GM12878 (cell line): ENCODE results near the gene HES2. TPM values are rescaled to one million over a fixed set of nuclear protein-coding genes. Genes with fewer than 3 reads are reported as not detected.

Experiments used
- ATAC-seq: fragments of 200-7000 bp; cut with Tn5 transposase; 3 replicates; pipeline ENCODE4 v1.9.1; 2020; ENCODE audit warnings: mild to moderate bottlenecking, moderate library complexity
- BruUV-seq: library from RNA; stranded (reverse); fragments of 400-500 nt; replicated peaks from 2 replicates; lab custom pipeline; 2021; lab: Mats Ljungman, UMichigan
- CTCF ChIA-PET: fragments of 300-600 bp; sonication (Branson Sonifier 250); formaldehyde crosslinking; extraction: SDS; loops from one replicate; lab custom pipeline; 2021; ENCODE audit warnings: inconsistent platforms; lab: Yijun Ruan, JAX
- POLR2A ChIA-PET: fragments of 350-600 bp; formaldehyde crosslinking; extraction: SDS; loops from one replicate; lab custom pipeline; 2021; ENCODE audit warnings: inconsistent platforms; lab: Charles Lee
- RAD21 ChIA-PET: fragments of 300-600 bp; sonication (Branson Sonifier 250); formaldehyde crosslinking; loops from one replicate; lab custom pipeline; 2023; ENCODE audit warnings: antibody characterized with exemption; ENCODE audit not compliant: unreplicated experiment; lab: Charles Lee
- SMC1A ChIA-PET: fragments of 300-600 bp; sonication (Branson Sonifier 250); formaldehyde crosslinking; loops from one replicate; lab custom pipeline; 2023; ENCODE audit not compliant: unreplicated experiment, uncharacterized antibody; lab: Charles Lee
- DNase-seq: peaks from one replicate; pipeline ENCODE4 v3.0.0-alpha.2; 2011; ENCODE audit warnings: low read depth, low spot score
- FAIRE-seq: peaks from 3 replicates; lab custom pipeline; 2011; peaks lifted over from hg19 to GRCh38; lab: Jason Lieb, UNC
- H2AFZ ChIP-seq: 2 replicates; pipeline ENCODE4 v1.6.0; 2011; ENCODE audit warnings: low read depth, low read length, control low read depth; ENCODE audit not compliant: control insufficient read depth
- H3K27ac ChIP-seq: 2 replicates; pipeline ENCODE4 v1.5.1; 2011; ENCODE audit warnings: control low read depth; ENCODE audit not compliant: control insufficient read depth, insufficient read depth
- H3K27me3 ChIP-seq, 2 experiments: replicated peaks in 1 of 2; 2 replicates each; pipeline versions ENCODE4 v1.6.0 to v1.6.1; 2011; ENCODE audit warnings: low read length in 1 of 2; ENCODE audit not compliant: control insufficient read depth in 2 of 2, insufficient read depth in 2 of 2
- H3K36me3 ChIP-seq, 2 experiments: 2 replicates each; pipeline ENCODE4 v1.5.1; 2011; ENCODE audit warnings: low read length in 1 of 2; ENCODE audit not compliant: control insufficient read depth in 2 of 2, insufficient read depth in 2 of 2
- H3K4me1 ChIP-seq: 2 replicates; pipeline ENCODE4 v1.6.1; 2011; ENCODE audit warnings: mild to moderate bottlenecking, low read length, moderate library complexity, mixed read lengths; ENCODE audit not compliant: control insufficient read depth, insufficient read depth
- H3K4me2 ChIP-seq: 2 replicates; pipeline ENCODE4 v1.6.0; 2011; ENCODE audit warnings: control low read depth; ENCODE audit not compliant: control insufficient read depth, insufficient read depth
- H3K4me3 ChIP-seq: fragments of 200-600 bp; sonication (generic); 2 replicates; pipeline ENCODE4 v1.5.1; 2016
- H3K79me2 ChIP-seq: 2 replicates; pipeline ENCODE4 v1.6.0; 2011; ENCODE audit warnings: low read length; ENCODE audit not compliant: control insufficient read depth, insufficient read depth
- H3K9ac ChIP-seq: 2 replicates; pipeline ENCODE4 v1.8.0; 2011; ENCODE audit warnings: low read length, control low read depth, mixed read lengths; ENCODE audit not compliant: control insufficient read depth, insufficient read depth
- H3K9me3 ChIP-seq: replicated peaks from 3 replicates; pipeline ENCODE4 v1.5.1; 2011; ENCODE audit warnings: mild to moderate bottlenecking, low read length; ENCODE audit not compliant: control insufficient read depth, insufficient read depth
- H4K20me1 ChIP-seq: 2 replicates; pipeline ENCODE4 v1.6.0; 2011; ENCODE audit not compliant: control insufficient read depth, insufficient read depth
- BCL11A ChIP-seq: IDR thresholded peaks from 2 replicates; pipeline ENCODE4 v1.6.1; 2011; ENCODE audit warnings: low read depth, low read length
- CHD1 ChIP-seq: IDR thresholded peaks from 2 replicates; pipeline ENCODE4 v1.6.1; 2012; ENCODE audit warnings: low read depth, low read length, improper control_type of control experiment
- IRF3 ChIP-seq: fragments of 450-650 bp; IDR thresholded peaks from 2 replicates; pipeline ENCODE4 v1.6.1; 2014; ENCODE audit warnings: mild to moderate bottlenecking
- KDM1A ChIP-seq: fragments of 200-600 bp; sonication (generic); IDR thresholded peaks from 2 replicates; pipeline ENCODE4 v1.6.1; 2016; ENCODE audit warnings: borderline replicate concordance
- NRF1 ChIP-seq: conservative IDR thresholded peaks from 2 replicates; pipeline ENCODE4 v1.6.1; 2011; ENCODE audit warnings: mild to moderate bottlenecking, low read depth, low read length, improper control_type of control experiment
- RBBP5 ChIP-seq: fragments of 200-600 bp; sonication (generic); conservative IDR thresholded peaks from 2 replicates; pipeline ENCODE4 v1.6.1; 2016
- RELA ChIP-seq: fragments of 450-650 bp; IDR thresholded peaks from 2 replicates; pipeline ENCODE4 v1.8.0; 2014; ENCODE audit warnings: borderline replicate concordance; ENCODE audit not compliant: partially characterized antibody
- ZBTB33 ChIP-seq: fragments of 450-650 bp; IDR thresholded peaks from 2 replicates; pipeline ENCODE4 v1.6.1; 2017; ENCODE audit warnings: mild to moderate bottlenecking
- ZNF24 ChIP-seq: fragments of 450-650 bp; IDR thresholded peaks from 2 replicates; pipeline ENCODE4 v1.6.1; 2017; ENCODE audit warnings: antibody characterized with exemption, mild to moderate bottlenecking
- ZNF622 ChIP-seq: fragments of 450-650 bp; IDR thresholded peaks from 2 replicates; pipeline ENCODE4 v1.6.1; 2017; ENCODE audit warnings: mild to moderate bottlenecking, inconsistent platforms
- WGBS: methylation state at CpG from one replicate; pipeline ENCODE4 v1.1.6; 2016; ENCODE audit warnings: low lambda C conversion rate; ENCODE audit not compliant: insufficient replicate concordance, insufficient coverage; ENCODE audit errors: missing lambda C conversion rate; 5-methylcytosine and 5-hydroxymethylcytosine counted together
- in situ Hi-C: fragments of 300-500 bp; cut with MboI; formaldehyde crosslinking; loops from 9 replicates; pipeline ENCODE4 v1.14.3; 2018; ENCODE audit warnings: mixed read lengths
- intact Hi-C: fragments of 100-400 bp; cut with micrococcal nuclease; formaldehyde crosslinking; loops from one replicate; pipeline ENCODE4 v1.14.2; 2022; ENCODE audit not compliant: unreplicated experiment
- polyA plus RNA-seq, 11 experiments: library from polyadenylated mRNA; depleted of rRNA in 4 of 11; unstranded in 6 of 11; stranded (reverse) in 5 of 11; fragments of >200 nt; fragmentation: Nextera tagmentation in 4 of 11; fragmentation: Illumina TruSeq in 1 of 11; extraction: Ambion mirVana in 4 of 11; extraction: Trizol in 1 of 11; gene quantifications; 1 replicate in 1 of 11; 2 replicates in 10 of 11; pipeline versions ENCODE4 v1.2.1 to v1.2.3, GENCODE V29; 2011 to 2016; ENCODE audit warnings: inconsistent platforms in 2 of 11, missing spikeins in 2 of 11, low read depth in 1 of 11
- total RNA-seq, 4 experiments: library from RNA; depleted of rRNA in 3 of 4; stranded (reverse); fragments of >200 nt in 3 of 4; fragmentation: Illumina TruSeq in 1 of 4; extraction: Trizol in 1 of 4; gene quantifications; 2 replicates each; pipeline versions ENCODE4 v1.2.1 to v1.2.3, GENCODE V29; 2013 to 2021
- TF ChIP-seq, protein P1 (sequence below): IDR thresholded peaks from 2 replicates; pipeline ENCODE4 v1.6.1; 2011; ENCODE audit warnings: borderline replicate concordance, low read depth, mild to moderate bottlenecking, moderate library complexity, low read length; ENCODE audit not compliant: insufficient read depth, poor library complexity, severe bottlenecking
- TF ChIP-seq, protein P2 (sequence below): fragments of 450-650 bp; IDR thresholded peaks from 2 replicates; pipeline ENCODE4 v1.6.1; 2017; ENCODE audit warnings: mild to moderate bottlenecking, low read depth, inconsistent platforms; ENCODE audit not compliant: poor library complexity, severe bottlenecking
- TF ChIP-seq, protein P3 (sequence below): IDR thresholded peaks from 2 replicates; pipeline ENCODE4 v1.6.1; 2011; ENCODE audit warnings: mild to moderate bottlenecking, low read depth, low read length, moderate library complexity; ENCODE audit not compliant: insufficient replicate concordance

HES2 gene
- total and polyA plus RNA-seq, 10 of the 15 experiments (the other 5 are each of a cell fraction or from before 2014, with no cell fraction given): 0.13 to 2.0 (median 0.26) TPM

DNA sequence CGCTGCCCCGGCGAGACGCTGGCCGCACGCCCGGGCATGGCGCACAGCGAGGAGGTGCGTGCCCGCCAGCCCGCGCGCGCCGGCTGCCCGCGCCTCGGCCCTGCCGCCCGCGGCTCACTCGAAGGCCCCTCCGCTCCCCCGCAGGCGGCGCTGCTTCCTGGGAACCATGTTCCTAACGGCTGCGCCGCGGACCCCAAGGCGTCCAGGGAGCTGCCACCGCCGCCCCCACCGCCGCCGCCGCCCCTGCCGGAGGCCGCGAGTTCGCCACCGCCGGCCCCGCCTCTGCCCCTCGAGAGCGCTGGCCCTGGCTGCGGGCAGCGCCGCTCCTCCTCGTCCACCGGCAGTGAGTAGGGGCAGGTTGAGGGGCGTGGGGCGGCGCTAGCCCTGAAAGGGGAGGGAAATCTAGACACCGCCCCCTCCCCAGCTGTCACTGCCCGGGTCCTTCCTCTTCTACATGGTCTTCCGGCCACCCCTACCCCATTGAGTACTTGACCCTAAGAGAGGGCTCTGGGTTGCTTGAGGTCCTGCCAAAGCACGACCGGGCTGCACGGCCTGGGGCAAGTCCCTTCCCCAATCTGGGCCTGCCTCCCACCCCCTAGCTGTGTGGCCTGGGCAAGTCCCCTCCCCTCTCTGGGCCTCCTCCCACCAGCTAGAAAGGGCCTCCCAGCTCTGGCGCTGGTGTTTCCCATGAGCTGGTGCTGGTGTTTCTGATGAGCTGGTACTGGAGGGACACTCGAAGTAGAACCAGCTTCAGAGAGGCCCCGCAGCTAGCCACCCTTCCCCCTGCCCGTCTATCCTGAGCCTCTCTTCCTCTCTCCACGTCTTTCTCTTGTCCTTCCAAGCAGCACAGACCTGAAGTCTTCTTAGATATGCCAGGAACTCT lies 29.3 kb upstream of the HES2 start:
- RAD21 ChIA-PET: interaction anchor here (0.8 kb wide), 1 partner anchor 15 kb away, joined by 3 read pairs; no protein-coding TSS in a partner anchor
- peak; percentile 35 for ATAC-seq
- H3K4me2 ChIP-seq: no peak overlapping the region
- in situ Hi-C loops (no loop called here), intact Hi-C loops (no loop called here)
- SMC1A ChIA-PET: no interaction called here
- no TSS peak for BruUV-seq
- no peak for DNase-seq
- H3K4me1 ChIP-seq: no peaks in the 10 kb centered on the region; the same call in 1 of the 2 replicates
- no peak overlapping the region for H3K9ac ChIP-seq
- no peaks in the 10 kb centered on the region for H3K79me2 ChIP-seq
- no peaks in the 10 kb centered on the region for H3K9me3 ChIP-seq
- no peak overlapping the region for H2AFZ ChIP-seq
- peaks cover 5 to 6% of the 10 kb centered on the region in 2 experiments; a peak in 3 of 4 replicates for H3K27me3 ChIP-seq
- H3K36me3 ChIP-seq: no peaks in the 10 kb centered on the region
- no peak for FAIRE-seq
- POLR2A ChIA-PET: no interaction called here
- no peak overlapping the region for H3K4me3 ChIP-seq
- no peak overlapping the region for H3K27ac ChIP-seq
- 5% methylated on average over 40 of the region's 66 CpGs for WGBS
- H4K20me1 ChIP-seq: no peaks in the 10 kb centered on the region
- CTCF ChIA-PET: interaction anchor here (1.6 to 1.7 kb wide), 2 partner anchors 10 to 101 kb away, joined by 5 to 7 read pairs; no protein-coding TSS in a partner anchor
- TF ChIP-seq ZNF622 (no peak), NRF1 (no peak), BCL11A (no peak), RBBP5 (no peak), ZBTB33 (no peak), IRF3 (no peak), KDM1A (no peak), CHD1 (no peak), RELA (no peak), ZNF24 (no peak)
- TF ChIP-seq, protein P1, sequence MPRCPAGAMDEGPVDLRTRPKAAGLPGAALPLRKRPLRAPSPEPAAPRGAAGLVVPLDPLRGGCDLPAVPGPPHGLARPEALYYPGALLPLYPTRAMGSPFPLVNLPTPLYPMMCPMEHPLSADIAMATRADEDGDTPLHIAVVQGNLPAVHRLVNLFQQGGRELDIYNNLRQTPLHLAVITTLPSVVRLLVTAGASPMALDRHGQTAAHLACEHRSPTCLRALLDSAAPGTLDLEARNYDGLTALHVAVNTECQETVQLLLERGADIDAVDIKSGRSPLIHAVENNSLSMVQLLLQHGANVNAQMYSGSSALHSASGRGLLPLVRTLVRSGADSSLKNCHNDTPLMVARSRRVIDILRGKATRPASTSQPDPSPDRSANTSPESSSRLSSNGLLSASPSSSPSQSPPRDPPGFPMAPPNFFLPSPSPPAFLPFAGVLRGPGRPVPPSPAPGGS: no peak
- TF ChIP-seq, protein P2, sequence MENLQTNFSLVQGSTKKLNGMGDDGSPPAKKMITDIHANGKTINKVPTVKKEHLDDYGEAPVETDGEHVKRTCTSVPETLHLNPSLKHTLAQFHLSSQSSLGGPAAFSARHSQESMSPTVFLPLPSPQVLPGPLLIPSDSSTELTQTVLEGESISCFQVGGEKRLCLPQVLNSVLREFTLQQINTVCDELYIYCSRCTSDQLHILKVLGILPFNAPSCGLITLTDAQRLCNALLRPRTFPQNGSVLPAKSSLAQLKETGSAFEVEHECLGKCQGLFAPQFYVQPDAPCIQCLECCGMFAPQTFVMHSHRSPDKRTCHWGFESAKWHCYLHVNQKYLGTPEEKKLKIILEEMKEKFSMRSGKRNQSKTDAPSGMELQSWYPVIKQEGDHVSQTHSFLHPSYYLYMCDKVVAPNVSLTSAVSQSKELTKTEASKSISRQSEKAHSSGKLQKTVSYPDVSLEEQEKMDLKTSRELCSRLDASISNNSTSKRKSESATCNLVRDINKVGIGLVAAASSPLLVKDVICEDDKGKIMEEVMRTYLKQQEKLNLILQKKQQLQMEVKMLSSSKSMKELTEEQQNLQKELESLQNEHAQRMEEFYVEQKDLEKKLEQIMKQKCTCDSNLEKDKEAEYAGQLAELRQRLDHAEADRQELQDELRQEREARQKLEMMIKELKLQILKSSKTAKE: no peak
- TF ChIP-seq, protein P3, sequence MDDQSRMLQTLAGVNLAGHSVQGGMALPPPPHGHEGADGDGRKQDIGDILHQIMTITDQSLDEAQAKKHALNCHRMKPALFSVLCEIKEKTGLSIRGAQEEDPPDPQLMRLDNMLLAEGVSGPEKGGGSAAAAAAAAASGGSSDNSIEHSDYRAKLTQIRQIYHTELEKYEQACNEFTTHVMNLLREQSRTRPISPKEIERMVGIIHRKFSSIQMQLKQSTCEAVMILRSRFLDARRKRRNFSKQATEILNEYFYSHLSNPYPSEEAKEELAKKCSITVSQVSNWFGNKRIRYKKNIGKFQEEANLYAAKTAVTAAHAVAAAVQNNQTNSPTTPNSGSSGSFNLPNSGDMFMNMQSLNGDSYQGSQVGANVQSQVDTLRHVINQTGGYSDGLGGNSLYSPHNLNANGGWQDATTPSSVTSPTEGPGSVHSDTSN: no peak
